Kidney epithelial cell (primary cell): ENCODE data around the gene OSTM1. TPM values are rescaled to one million over a fixed set of nuclear protein-coding genes. Genes with fewer than 3 reads are reported as not detected.

Experiments
- DNase-seq: peaks from one replicate; pipeline ENCODE4 v3.0.0-alpha.2; 2010; ENCODE audit warnings: low read depth
- H3K27me3 ChIP-seq: 2 replicates; pipeline ENCODE4 v1.6.0; 2011; ENCODE audit warnings: low read length; ENCODE audit not compliant: control insufficient read depth, insufficient read depth
- H3K36me3 ChIP-seq: 2 replicates; pipeline ENCODE4 v1.5.1; 2011; ENCODE audit warnings: low read length; ENCODE audit not compliant: control insufficient read depth, insufficient read depth
- H3K4me3 ChIP-seq: 2 replicates; pipeline ENCODE4 v1.5.1; 2011; ENCODE audit warnings: low read depth, mild to moderate bottlenecking, control low read depth, low read length
- total RNA-seq: library from RNA; depleted of rRNA; stranded (reverse); fragments of >200 nt; gene quantifications from 2 replicates; pipeline ENCODE4 v1.2.3, GENCODE V29; 2015
- TF ChIP-seq, protein P1 (sequence below): IDR thresholded peaks from 2 replicates; pipeline ENCODE4 v1.5.1; 2011; ENCODE audit warnings: mild to moderate bottlenecking, moderate library complexity, low read length, control low read depth, inconsistent platforms; ENCODE audit not compliant: insufficient read depth, poor library complexity, severe bottlenecking

Gene OSTM1
- total RNA-seq, 1 donor from 2014 or later, result 77.3 TPM

DNA sequence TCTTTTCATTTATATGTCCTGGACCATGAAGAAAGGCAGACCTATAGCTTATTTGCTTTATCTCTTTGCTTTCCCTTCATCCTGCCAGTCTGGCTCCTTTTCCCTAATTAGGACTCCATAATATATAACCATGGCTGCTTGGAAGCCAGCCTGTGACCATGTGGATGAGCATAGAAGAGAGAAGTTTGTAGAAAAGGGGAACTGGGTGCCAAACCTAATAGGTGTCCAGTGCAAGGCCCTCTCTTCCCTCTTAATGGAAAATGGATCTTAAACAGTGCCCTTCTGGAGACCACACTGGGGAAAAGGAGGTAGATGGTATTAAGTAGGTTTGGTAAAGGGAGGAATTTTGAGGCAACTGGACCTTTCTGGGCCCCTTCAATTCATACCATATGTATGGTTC, 16.7 kb upstream of the OSTM1 start:
- no peaks in the 10 kb centered on the region for H3K27me3 ChIP-seq
- no peak for DNase-seq
- H3K4me3 ChIP-seq, result no peak overlapping the region
- H3K36me3 ChIP-seq, result no peaks in the 10 kb centered on the region
- TF ChIP-seq, protein P1, sequence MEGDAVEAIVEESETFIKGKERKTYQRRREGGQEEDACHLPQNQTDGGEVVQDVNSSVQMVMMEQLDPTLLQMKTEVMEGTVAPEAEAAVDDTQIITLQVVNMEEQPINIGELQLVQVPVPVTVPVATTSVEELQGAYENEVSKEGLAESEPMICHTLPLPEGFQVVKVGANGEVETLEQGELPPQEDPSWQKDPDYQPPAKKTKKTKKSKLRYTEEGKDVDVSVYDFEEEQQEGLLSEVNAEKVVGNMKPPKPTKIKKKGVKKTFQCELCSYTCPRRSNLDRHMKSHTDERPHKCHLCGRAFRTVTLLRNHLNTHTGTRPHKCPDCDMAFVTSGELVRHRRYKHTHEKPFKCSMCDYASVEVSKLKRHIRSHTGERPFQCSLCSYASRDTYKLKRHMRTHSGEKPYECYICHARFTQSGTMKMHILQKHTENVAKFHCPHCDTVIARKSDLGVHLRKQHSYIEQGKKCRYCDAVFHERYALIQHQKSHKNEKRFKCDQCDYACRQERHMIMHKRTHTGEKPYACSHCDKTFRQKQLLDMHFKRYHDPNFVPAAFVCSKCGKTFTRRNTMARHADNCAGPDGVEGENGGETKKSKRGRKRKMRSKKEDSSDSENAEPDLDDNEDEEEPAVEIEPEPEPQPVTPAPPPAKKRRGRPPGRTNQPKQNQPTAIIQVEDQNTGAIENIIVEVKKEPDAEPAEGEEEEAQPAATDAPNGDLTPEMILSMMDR, result no peak

DNA sequence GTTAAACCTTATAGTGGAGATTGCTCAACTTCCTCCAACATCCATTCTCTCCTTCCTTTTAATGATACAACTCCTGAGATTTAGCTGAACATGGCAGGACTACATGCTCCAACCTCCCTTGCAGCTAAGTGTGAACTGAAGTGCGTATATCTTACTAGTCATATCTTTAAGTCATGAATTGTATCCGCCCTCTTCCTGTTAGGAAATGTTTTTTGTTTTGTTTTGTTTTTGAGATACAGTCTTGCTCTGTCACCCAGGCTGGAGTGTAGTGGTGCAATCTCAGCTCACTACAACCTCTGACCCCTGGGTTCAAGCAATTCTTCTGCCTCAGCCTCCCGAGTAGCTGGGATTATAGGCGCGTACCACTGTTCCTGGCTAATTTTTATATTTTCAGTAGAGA, 8.8 kb upstream of the OSTM1 start:
- H3K36me3 ChIP-seq, result no peaks in the 10 kb centered on the region
- TF ChIP-seq, protein P1, result no peak
- no peak overlapping the region for H3K4me3 ChIP-seq
- no peak for DNase-seq
- no peaks in the 10 kb centered on the region for H3K27me3 ChIP-seq

DNA sequence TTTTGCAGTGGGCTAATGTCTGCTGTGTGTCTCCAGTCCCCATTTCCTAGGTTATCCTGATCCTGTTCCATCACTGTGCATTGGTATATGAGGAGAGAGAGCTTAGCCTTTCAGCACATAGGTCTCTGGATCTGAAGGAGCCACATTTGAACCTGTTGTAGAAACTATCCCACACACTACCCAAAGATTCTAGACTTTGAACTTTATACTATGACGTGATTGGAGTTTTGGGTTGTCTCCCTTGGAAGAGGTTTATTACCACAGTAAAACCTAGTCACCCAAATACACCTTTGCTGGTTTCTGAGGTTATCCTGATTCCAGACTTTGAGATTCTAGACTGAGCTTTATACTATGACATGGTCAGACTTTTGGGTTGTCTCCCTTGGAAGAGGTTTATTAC, 8.0 kb upstream of the OSTM1 start:
- TF ChIP-seq, protein P1, result no peak
- H3K36me3 ChIP-seq, result no peaks in the 10 kb centered on the region
- H3K4me3 ChIP-seq, result no peak overlapping the region
- no peaks in the 10 kb centered on the region for H3K27me3 ChIP-seq
- no peak for DNase-seq

DNA sequence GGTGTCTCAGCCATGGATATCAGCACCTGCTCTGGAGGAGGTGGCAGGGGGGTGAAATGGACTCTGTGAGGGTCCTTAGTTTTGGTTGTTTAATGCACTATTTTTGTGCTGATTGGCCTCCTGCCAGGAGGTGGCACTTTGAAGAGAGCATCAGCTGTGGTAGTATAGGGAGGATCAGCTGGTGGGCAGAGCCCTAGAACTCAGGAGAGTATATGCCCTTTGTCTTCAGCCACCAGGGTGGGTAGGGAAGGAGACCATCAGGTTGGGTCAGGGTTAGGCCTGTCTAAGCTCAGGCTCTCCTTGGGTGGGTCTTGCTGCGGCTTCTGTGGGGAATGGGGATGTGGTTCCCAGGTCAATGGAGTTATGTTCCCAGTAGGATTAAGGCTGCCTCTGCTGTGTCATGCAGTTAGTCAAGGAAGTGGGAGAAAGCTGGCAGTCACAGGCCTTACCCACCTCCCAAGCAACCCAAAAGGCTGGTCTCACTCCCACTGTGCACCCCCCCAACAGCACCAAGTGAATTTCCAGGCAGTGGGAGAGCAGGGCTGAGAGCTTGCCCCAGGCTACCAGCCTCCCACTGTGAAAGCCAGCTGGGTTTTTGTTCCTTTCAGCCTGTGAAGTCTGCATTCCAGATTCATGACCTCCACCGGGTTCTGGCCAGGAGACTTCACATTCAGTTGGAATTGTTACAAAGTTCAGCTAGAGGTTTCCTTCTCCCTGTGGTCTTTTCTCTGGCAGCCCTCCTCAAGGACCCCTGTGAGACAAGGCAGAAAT, 5.7 kb upstream of the OSTM1 start:
- TF ChIP-seq, protein P1, result no peak
- no peaks in the 10 kb centered on the region for H3K36me3 ChIP-seq
- no peaks in the 10 kb centered on the region for H3K27me3 ChIP-seq
- DNase-seq, result no peak
- no peak overlapping the region for H3K4me3 ChIP-seq

DNA sequence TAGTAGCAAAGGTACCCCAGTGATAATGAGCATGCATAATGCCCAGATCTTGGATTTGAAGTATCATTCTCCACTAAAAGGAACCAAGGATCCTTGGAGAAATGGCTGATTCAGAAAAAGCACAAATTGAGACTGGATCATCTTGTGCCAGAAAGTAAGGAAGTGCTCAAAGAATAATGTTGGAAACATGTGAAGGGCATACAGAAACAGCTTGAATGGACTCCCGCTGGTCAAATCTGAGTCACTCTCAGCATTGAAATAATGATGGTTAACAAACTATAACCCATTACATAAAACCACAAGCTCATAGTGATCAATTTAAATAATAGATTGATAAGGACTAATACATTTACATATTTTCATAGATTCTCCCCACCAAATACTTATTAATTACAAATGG, 3.6 kb upstream of the OSTM1 start:
- Histone ChIP-seq H3K4me3 (no peak overlapping the region), H3K27me3 (no peaks in the 10 kb centered on the region), H3K36me3 (no peaks in the 10 kb centered on the region)
- TF ChIP-seq, protein P1, result no peak
- no peak for DNase-seq

DNA sequence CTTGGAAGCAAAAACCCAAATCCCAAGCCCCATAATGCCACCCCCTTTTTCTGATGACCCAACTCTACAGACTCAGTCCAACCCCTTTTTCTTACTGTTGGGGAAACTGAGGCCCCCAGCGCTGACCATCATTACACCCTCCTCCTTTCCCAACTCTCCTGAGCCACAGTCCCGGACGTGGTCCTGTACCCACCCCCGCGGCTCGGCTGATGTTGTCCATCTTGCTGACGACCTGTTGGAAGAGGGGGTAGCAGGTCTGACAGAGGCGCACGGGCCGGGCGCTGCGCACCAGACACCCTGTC, 533 bp downstream of the OSTM1 start:
- Histone ChIP-seq H3K36me3 (no peaks in the 10 kb centered on the region), H3K27me3 (no peaks in the 10 kb centered on the region), H3K4me3 (peak overlapping the region; percentile 72)
- TF ChIP-seq, protein P1, result no peak
- DNase-seq, result no peak
